ENCODE measurements around the gene ATP2A1.

GRCh38 chr16:28901862-28902261 lies 23.6 kb downstream of the ATP2A1 start:
- TF ChIP-seq HOXC10 (CRISPR knock-in tag; IDR thresholded peaks at IDR 0.05) (no peak), ZNF24 (tag by site-specific recombination; IDR thresholded peaks at IDR 0.05) (no peak), CTCF (tag by site-specific recombination; IDR thresholded peaks at IDR 0.05) (no peak)
- TF ChIP-seq, protein P1, sequence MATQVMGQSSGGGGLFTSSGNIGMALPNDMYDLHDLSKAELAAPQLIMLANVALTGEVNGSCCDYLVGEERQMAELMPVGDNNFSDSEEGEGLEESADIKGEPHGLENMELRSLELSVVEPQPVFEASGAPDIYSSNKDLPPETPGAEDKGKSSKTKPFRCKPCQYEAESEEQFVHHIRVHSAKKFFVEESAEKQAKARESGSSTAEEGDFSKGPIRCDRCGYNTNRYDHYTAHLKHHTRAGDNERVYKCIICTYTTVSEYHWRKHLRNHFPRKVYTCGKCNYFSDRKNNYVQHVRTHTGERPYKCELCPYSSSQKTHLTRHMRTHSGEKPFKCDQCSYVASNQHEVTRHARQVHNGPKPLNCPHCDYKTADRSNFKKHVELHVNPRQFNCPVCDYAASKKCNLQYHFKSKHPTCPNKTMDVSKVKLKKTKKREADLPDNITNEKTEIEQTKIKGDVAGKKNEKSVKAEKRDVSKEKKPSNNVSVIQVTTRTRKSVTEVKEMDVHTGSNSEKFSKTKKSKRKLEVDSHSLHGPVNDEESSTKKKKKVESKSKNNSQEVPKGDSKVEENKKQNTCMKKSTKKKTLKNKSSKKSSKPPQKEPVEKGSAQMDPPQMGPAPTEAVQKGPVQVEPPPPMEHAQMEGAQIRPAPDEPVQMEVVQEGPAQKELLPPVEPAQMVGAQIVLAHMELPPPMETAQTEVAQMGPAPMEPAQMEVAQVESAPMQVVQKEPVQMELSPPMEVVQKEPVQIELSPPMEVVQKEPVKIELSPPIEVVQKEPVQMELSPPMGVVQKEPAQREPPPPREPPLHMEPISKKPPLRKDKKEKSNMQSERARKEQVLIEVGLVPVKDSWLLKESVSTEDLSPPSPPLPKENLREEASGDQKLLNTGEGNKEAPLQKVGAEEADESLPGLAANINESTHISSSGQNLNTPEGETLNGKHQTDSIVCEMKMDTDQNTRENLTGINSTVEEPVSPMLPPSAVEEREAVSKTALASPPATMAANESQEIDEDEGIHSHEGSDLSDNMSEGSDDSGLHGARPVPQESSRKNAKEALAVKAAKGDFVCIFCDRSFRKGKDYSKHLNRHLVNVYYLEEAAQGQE (tag by site-specific recombination; IDR thresholded peaks at IDR 0.05) = no peak
